ENCODE results near the gene RPL29.

Gene RPL29

GRCh38 chr3:51963951-51964451 is 31.7 kb downstream of the RPL29 start:
- H3K4me3 ChIP-seq (ENCODE audit: control insufficient read depth, low read depth, low read length): no peak overlapping the region
- no peak for TF ChIP-seq CTCF (conservative IDR thresholded peaks at IDR 0.05; ENCODE audit: control insufficient read depth, insufficient read depth, low read depth, low read length)

GRCh38 chr3:51962854-51963530 is 32.7 kb downstream of the RPL29 start:
- no peak overlapping the region for H3K4me3 ChIP-seq (ENCODE audit: control insufficient read depth, low read depth, low read length)
- no peak for DNase-seq (ENCODE audit: low read depth)
- TF ChIP-seq CTCF (conservative IDR thresholded peaks at IDR 0.05; ENCODE audit: control insufficient read depth, insufficient read depth, low read depth, low read length): no peak

More at GRCh38 chr3:51963951-51964451, 31.7 kb downstream of the RPL29 start:
- DNase-seq (ENCODE audit: low read depth): no peak

- H3K4me3 ChIP-seq (ENCODE audit: control insufficient read depth, low read depth, low read length): no peak overlapping the region
- no peak for TF ChIP-seq CTCF (conservative IDR thresholded peaks at IDR 0.05; ENCODE audit: control insufficient read depth, insufficient read depth, low read depth, low read length)
- DNase-seq (ENCODE audit: low read depth): no peak
Observed at GRCh38 chr3:51961602-51962569, 33.8 kb downstream of the RPL29 start.

GRCh38 chr3:51961011-51961410 is 34.7 kb downstream of the RPL29 start:
- no peak for TF ChIP-seq CTCF (conservative IDR thresholded peaks at IDR 0.05; ENCODE audit: control insufficient read depth, insufficient read depth, low read depth, low read length)
- DNase-seq (ENCODE audit: low read depth): no peak
- H3K4me3 ChIP-seq (ENCODE audit: control insufficient read depth, low read depth, low read length): no peak overlapping the region

GRCh38 chr3:51960386-51960785 is 35.3 kb downstream of the RPL29 start:
- DNase-seq (ENCODE audit: low read depth): no peak
- TF ChIP-seq CTCF (conservative IDR thresholded peaks at IDR 0.05; ENCODE audit: control insufficient read depth, insufficient read depth, low read depth, low read length): no peak
- H3K4me3 ChIP-seq (ENCODE audit: control insufficient read depth, low read depth, low read length): no peak overlapping the region

GRCh38 chr3:51959651-51960050 is 36.0 kb downstream of the RPL29 start:
- no peak for TF ChIP-seq CTCF (conservative IDR thresholded peaks at IDR 0.05; ENCODE audit: control insufficient read depth, insufficient read depth, low read depth, low read length)
- DNase-seq (ENCODE audit: low read depth): no peak
- H3K4me3 ChIP-seq (ENCODE audit: control insufficient read depth, low read depth, low read length): no peak overlapping the region
